Left lung (tissue), 10 donors: ENCODE results near the gene NFKBIE. TPM values are rescaled to one million over a fixed set of nuclear protein-coding genes. Genes with fewer than 3 reads are reported as not detected.

Experiments used
- ATAC-seq: fragments of 200-7000 bp; cut with Tn5 transposase; one replicate; pipeline ENCODE4 v1.9.1; 2020; ENCODE audit warnings: moderate library complexity
- DNase-seq, 4 donors: peaks; one replicate each; pipeline ENCODE4 v3.0.0-alpha.2; 2013 to 2020
- H3K27ac ChIP-seq, 2 donors: fragments of 200-600 bp; sonication (generic) in 1 of 2; one replicate each; pipeline versions ENCODE4 v1.5.0 to v1.8.0; 2020 to 2021
- H3K27me3 ChIP-seq, 2 donors: fragments of 200-600 bp; sonication (generic) in 1 of 2; one replicate each; pipeline versions ENCODE4 v1.5.0 to v1.8.0; 2020 to 2021
- H3K36me3 ChIP-seq, 2 donors: fragments of 200-600 bp; sonication (generic) in 1 of 2; one replicate each; pipeline versions ENCODE4 v1.5.0 to v1.8.0; 2020 to 2021
- H3K4me1 ChIP-seq, 2 donors: fragments of 200-600 bp; one replicate each; pipeline ENCODE4 v1.8.0; 2021
- H3K4me3 ChIP-seq, 2 donors: fragments of 200-600 bp; sonication (generic) in 1 of 2; one replicate each; pipeline versions ENCODE4 v1.5.0 to v1.8.0; 2020 to 2021; ENCODE audit warnings: mild to moderate bottlenecking in 1 of 2
- H3K9me3 ChIP-seq, 2 donors: fragments of 200-600 bp; sonication (generic) in 1 of 2; one replicate each; pipeline versions ENCODE4 v1.5.0 to v1.8.0; 2020 to 2021
- intact Hi-C, 2 donors: fragments of 100-400 bp; cut with DNase I; formaldehyde crosslinking; loops; one replicate each; pipeline versions ENCODE4 v1.11.2 to v1.14.2; 2022
- polyA plus RNA-seq, 6 donors: library from polyadenylated mRNA; unstranded; fragments of 120-200 nt; gene quantifications; one replicate each; pipeline ENCODE4 v1.2.1, GENCODE V29; 2013; ENCODE audit not compliant: insufficient read length in 6 of 6
- total RNA-seq, 2 donors: library from RNA; stranded (reverse); fragmentation: NEBNext Ultra II Directional; extraction: Animal tissue kit (Norgen Biotek cat#: 25700); gene quantifications; one replicate each; pipeline ENCODE4 v1.2.1, GENCODE V29; 2021
- TF ChIP-seq, protein P1 (sequence below), 2 donors: fragments of 200-600 bp; sonication (generic) in 1 of 2; IDR thresholded peaks; one replicate each; pipeline versions ENCODE4 v1.5.0 to v1.8.0; 2021; ENCODE audit warnings: antibody characterized with exemption in 2 of 2
- donor health status: DM: no; HTN: yes; CAD: no.
- donor health status: DM: no; HTN: no; CAD: no.

Gene NFKBIE
- total and polyA plus RNA-seq, 8 donors = 7.5 to 19.3 (median 8.9) TPM

DNA sequence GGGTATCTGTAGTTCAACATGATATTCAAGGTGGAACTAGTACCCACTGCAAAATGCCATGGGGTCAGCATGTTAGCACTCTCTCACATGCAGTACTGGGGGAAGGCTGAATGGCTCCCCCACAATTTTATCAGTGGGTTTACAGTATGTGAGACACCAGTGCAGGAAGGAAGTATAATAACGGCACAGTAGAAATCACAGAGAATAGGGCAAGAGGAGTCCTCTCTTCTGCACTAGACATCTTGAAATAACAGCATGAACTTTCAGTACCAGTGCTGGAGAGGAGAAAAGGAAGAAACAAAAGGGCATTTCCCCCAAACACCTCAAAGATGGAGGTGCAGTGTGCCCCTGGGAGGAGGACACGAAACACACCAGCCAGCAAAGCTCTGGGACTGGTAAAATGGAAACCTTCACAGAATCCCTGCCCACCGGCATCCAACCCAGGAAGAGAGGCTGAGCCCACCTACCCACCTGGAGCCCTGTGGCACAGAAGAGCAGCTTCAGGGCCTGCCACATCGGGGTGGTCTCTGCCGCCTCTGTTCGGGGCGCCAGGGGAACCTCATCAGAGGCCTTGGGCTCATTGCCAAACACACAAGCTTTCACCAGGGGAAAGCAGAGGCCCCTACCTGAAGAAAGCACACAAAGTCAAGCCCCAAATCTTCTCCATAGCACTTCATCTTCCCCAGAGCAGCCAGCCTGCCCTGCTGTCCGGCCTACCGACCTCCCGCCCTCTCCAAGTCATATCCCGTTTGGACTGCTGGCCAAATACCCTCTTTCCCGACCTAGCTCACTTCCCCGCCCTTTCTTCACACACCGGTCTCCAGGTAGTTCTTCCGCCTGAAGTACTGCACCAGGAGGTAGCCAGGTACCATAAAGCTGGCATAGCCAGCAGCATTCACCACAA lies 9.2 kb downstream of the NFKBIE start:
- ATAC-seq (peak; percentile 32), DNase-seq (peak in 1 of 4 donors; percentile 47)
- intact Hi-C loops = no loop called here
- Histone ChIP-seq H3K27ac (peak overlapping the region; percentile 87 to 94), H3K36me3 (peaks cover 0 to 72% of the 10 kb centered on the region in 2 donors), H3K27me3 (no peaks in the 10 kb centered on the region), H3K4me1 (peaks cover 13 to 65% of the 10 kb centered on the region in 2 donors), H3K4me3 (peak overlapping the region; percentile 85 to 86), H3K9me3 (no peaks in the 10 kb centered on the region)
- TF ChIP-seq, protein P1, sequence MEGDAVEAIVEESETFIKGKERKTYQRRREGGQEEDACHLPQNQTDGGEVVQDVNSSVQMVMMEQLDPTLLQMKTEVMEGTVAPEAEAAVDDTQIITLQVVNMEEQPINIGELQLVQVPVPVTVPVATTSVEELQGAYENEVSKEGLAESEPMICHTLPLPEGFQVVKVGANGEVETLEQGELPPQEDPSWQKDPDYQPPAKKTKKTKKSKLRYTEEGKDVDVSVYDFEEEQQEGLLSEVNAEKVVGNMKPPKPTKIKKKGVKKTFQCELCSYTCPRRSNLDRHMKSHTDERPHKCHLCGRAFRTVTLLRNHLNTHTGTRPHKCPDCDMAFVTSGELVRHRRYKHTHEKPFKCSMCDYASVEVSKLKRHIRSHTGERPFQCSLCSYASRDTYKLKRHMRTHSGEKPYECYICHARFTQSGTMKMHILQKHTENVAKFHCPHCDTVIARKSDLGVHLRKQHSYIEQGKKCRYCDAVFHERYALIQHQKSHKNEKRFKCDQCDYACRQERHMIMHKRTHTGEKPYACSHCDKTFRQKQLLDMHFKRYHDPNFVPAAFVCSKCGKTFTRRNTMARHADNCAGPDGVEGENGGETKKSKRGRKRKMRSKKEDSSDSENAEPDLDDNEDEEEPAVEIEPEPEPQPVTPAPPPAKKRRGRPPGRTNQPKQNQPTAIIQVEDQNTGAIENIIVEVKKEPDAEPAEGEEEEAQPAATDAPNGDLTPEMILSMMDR (IDR thresholded peaks at IDR 0.05) = no peak

DNA sequence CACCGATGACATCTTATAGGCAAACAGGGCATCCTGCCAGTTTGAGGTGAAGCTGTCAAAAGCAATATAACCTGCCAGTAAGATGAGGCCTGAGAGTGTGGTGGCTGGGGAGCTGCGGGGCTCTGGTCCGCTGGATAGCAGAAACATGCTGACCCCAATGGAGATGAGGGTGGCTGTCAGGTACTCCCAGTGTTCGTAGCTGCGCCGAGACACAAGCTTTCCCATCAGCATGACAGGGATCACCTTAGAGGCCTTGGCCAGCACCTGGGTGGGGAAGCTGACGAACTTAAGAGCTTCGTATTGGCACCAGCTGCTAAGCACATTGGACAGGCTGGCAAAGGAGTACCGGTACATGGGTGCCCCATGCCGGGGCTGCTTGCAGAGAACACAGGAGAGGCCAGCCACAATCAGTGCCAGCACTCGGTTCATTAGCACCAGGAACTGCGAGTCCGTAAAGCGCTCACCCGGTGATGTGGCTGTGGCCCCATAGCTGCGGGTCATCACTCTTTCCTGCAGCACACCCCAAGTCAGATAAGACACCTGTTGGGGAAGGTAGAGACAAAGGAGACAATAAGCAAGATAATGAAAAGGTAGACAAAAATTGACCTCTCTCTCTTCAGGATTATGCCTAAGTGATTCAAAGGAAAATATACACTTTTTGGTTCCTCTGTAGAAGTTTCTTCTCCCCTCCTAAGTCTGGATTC lies 10.1 kb downstream of the NFKBIE start:
- intact Hi-C loops = no loop called here

DNA sequence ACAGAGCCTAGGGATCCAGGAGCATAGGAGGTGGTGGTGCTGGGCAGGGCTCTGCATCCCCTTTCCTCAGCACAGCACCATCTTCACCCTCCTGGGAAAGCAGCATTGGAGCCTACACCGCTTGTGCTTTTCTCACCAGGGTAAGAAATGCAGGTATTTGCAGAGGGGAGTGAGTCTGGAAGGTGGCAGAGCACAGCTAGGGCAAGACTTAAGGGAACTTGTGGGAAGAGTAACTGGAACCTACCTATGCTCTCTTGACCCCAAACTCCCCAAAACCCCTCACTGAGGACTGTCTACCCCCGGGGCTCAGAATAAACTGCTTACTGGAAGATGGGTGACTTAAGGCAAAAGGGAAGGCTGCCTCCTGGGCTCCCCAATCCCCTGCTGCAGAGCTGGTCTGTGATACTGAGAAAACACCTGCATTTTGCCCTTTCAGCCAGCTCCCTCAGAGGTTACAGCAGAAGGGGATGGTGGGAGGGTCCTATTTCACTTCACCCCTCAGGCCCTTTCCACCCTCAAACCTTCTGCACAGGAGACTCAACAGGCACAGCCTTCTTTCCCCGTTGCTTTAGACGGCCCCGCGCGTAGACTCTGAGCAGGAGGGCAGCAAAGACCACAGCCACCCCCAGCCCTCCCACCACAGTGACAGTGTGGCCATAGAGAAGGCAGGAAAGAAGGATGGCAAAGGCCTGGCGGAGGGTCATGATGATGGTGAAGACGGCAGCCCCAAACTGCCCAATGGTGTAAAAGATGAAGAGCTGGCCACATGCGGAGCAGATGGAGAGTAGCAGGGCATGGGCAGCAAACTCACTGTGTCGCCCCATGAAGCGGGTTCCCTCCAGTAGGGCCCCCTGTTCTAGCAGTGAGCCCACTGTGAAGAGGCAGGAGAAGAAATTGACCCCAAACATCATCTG lies 10.9 kb downstream of the NFKBIE start:
- intact Hi-C loops = no loop called here
- H3K4me1 ChIP-seq = peaks cover 19 to 82% of the 10 kb centered on the region in 2 donors

More for the DNA sequence above, 10.1 kb downstream of the NFKBIE start:
- H3K4me1 ChIP-seq = peaks cover 13 to 74% of the 10 kb centered on the region in 2 donors
- H3K4me3 ChIP-seq = no peak overlapping the region
- TF ChIP-seq, protein P1 (IDR thresholded peaks at IDR 0.05) = no peak
- no peaks in the 10 kb centered on the region for H3K9me3 ChIP-seq
- peak in 1 of 4 donors; percentile 37 for DNase-seq
- ATAC-seq = no peak
- no peak overlapping the region for H3K27ac ChIP-seq
- peaks cover 5 to 75% of the 10 kb centered on the region in 2 donors for H3K36me3 ChIP-seq
- no peaks in the 10 kb centered on the region for H3K27me3 ChIP-seq

DNA sequence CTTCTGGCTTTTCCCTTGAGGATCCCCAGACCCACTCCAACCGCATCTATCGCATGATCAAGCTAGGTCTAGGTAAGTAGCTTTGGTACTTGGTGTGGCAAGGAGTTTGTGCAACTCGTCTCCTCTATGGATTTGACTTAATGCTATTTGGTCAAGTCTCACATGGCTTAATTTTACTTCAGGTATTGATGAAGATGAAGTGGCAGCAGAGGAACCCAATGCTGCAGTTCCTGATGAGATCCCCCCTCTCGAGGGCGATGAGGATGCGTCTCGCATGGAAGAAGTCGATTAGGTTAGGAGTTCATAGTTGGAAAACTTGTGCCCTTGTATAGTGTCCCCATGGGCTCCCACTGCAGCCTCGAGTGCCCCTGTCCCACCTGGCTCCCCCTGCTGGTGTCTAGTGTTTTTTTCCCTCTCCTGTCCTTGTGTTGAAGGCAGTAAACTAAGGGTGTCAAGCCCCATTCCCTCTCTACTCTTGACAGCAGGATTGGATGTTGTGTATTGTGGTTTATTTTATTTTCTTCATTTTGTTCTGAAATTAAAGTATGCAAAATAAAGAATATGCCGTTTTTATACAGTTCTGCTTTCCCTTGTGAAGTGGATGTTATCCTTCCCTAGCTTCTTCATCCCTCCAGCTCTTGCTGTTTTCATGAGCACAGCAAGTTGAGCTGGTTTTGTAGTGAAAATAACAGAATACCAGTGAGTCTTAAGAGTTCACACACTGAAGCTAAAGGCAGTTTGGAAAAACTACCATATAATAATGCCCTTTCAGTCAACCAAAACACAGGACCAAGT lies 11.8 kb downstream of the NFKBIE start:
- Histone ChIP-seq H3K4me3 (no peak overlapping the region), H3K27ac (no peak overlapping the region), H3K4me1 (peaks cover 25 to 91% of the 10 kb centered on the region in 2 donors), H3K36me3 (peaks cover 5 to 75% of the 10 kb centered on the region in 2 donors), H3K27me3 (no peaks in the 10 kb centered on the region), H3K9me3 (no peaks in the 10 kb centered on the region)
- no peak for ATAC-seq
- TF ChIP-seq, protein P1 (IDR thresholded peaks at IDR 0.05) = peak; percentile 18 to 28
- intact Hi-C loops = no loop called here
- peak in 1 of 4 donors; percentile 25 for DNase-seq

More for the DNA sequence above, 10.9 kb downstream of the NFKBIE start:
- Histone ChIP-seq H3K27ac (no peak overlapping the region), H3K4me3 (no peak overlapping the region), H3K9me3 (no peaks in the 10 kb centered on the region), H3K36me3 (peaks cover 5 to 75% of the 10 kb centered on the region in 2 donors), H3K27me3 (no peaks in the 10 kb centered on the region)
- ATAC-seq (no peak), DNase-seq (peak in 1 of 4 donors; percentile 33)
- TF ChIP-seq, protein P1 (IDR thresholded peaks at IDR 0.05) = no peak
